Heart left ventricle (tissue), 16 donors: ENCODE results near the gene KCTD11. TPM values are rescaled to one million over a fixed set of nuclear protein-coding genes. Genes with fewer than 3 reads are reported as not detected.

Source experiments
- ATAC-seq, 4 donors: fragments of 200-7000 bp; cut with Tn5 transposase; one replicate each; pipeline ENCODE4 v1.9.1; 2020 to 2022; ENCODE audit warnings: moderate library complexity in 4 of 4, mild to moderate bottlenecking in 3 of 4, moderate number of reproducible peaks in 1 of 4
- DNase-seq, 5 donors: peaks; one replicate each; pipeline ENCODE4 v3.0.0-alpha.2; 2020
- H3K27ac ChIP-seq, 12 donors: fragments of 200-600 bp; sonication (generic) in 4 of 12; one replicate each; pipeline versions ENCODE4 v1.5.0 to v1.8.0; 2016 to 2022; ENCODE audit warnings: mild to moderate bottlenecking in 2 of 12
- H3K27me3 ChIP-seq, 9 donors: fragments of 200-600 bp; sonication (generic) in 2 of 9; one replicate each; pipeline versions ENCODE4 v1.5.1 to v1.8.0; 2016 to 2022; ENCODE audit warnings: mild to moderate bottlenecking in 3 of 9
- H3K36me3 ChIP-seq, 9 donors: fragments of 200-600 bp; sonication (generic) in 2 of 9; one replicate each; pipeline versions ENCODE4 v1.5.0 to v1.8.0; 2018 to 2022; ENCODE audit warnings: mild to moderate bottlenecking in 2 of 9
- H3K4me1 ChIP-seq, 12 donors: fragments of 200-600 bp; sonication (generic) in 4 of 12; one replicate each; pipeline versions ENCODE4 v1.5.0 to v1.8.0; 2016 to 2022; ENCODE audit warnings: mild to moderate bottlenecking in 3 of 12
- H3K4me3 ChIP-seq, 12 donors: fragments of 200-600 bp; sonication (generic) in 4 of 12; one replicate each; pipeline versions ENCODE4 v1.5.0 to v1.8.0; 2017 to 2022; ENCODE audit warnings: mild to moderate bottlenecking in 9 of 12, moderate library complexity in 4 of 12
- H3K9me3 ChIP-seq, 12 donors: fragments of 200-600 bp; sonication (generic) in 4 of 12; one replicate each; pipeline versions ENCODE4 v1.5.0 to v1.8.0; 2016 to 2022; ENCODE audit warnings: mild to moderate bottlenecking in 1 of 12
- POLR2A ChIP-seq, 2 donors: fragments of 450-650 bp; IDR thresholded peaks; one replicate each; pipeline ENCODE4 v1.6.1; 2017; ENCODE audit warnings: antibody characterized with exemption in 2 of 2, mild to moderate bottlenecking in 2 of 2, moderate library complexity in 2 of 2
- WGBS, 4 donors: extraction: QIAGEN DNeasy Blood & Tissue Kit in 2 of 4; methylation state at CpG; one replicate each; pipeline versions ENCODE4 v1.1.5 to v1.1.7; 2013 to 2018; 5-methylcytosine and 5-hydroxymethylcytosine counted together
- intact Hi-C, 10 donors: fragments of 100-400 bp; cut with DNase I; formaldehyde crosslinking; loops; one replicate each; pipeline versions ENCODE4 v1.11.1 to v1.14.2; 2022
- polyA plus RNA-seq, 2 donors: library from polyadenylated mRNA; stranded (reverse); fragments of 200-250 nt; gene quantifications; one replicate each; pipeline ENCODE4 v1.2.3, GENCODE V29; 2013
- total RNA-seq, 9 donors: library from RNA; depleted of rRNA in 2 of 9; stranded (reverse); fragments of >200 nt in 2 of 9; fragmentation: NEBNext Ultra II Directional in 3 of 9; extraction: Animal tissue kit (Norgen Biotek cat#: 25700) in 3 of 9; gene quantifications; one replicate each; pipeline versions ENCODE4 v1.1.0 to v1.2.4, GENCODE V29; 2016 to 2023
- TF ChIP-seq, protein P1 (sequence below), 12 donors: fragments of 200-600 bp; sonication (generic) in 4 of 12; IDR thresholded peaks; one replicate each; pipeline versions ENCODE4 v1.5.0 to v1.8.0; 2018 to 2022; ENCODE audit warnings: antibody characterized with exemption in 12 of 12, mild to moderate bottlenecking in 5 of 12
- donor health status: ischemic (EF 13 %, LVEDD 7.1; RV severe dilation, severe dysfunction).
- donor health status: healthy with polysubstance abuse.
- donor health status: DM: no; HTN: yes; CAD: no.
- donor health status: DM: no; HTN: no; CAD: no.
- donor health status: ischemic (EF 25% LVEDD 6.9; RV normal size, moderate dysfunction).
- donor health status: ischemic (EF 25% LVEDD 5.7; RV mildly dilated, moderate dysfunction).
- donor health status: healthy.
- donor health status: DM: yes; HTN: yes; CAD: no.
- donor health status: ischemic (EF 35%, LVEDD 5.7; RV mildly dilated, moderate dysfunction).
- donor health status: nonischemic (EF 11% LVEDD 7.7; RV severe dilation, severe dysfunction).
- donor health status: DM: yes; HTN: yes; CAD: no.
- donor health status: PGD.
- donor health status: ischemic (EF 29% LVEDD 5.4; RV normal size, mild dysfunction).
- donor health status: nonischemic (EF 23%, LVEDD 6.1; RV moderate dilation, normal function).

Gene KCTD11
- total and polyA plus RNA-seq, 11 donors = 3.4 to 9.6 (median 6.4) TPM

- H3K4me1 ChIP-seq = peaks cover 0 to 24% (median 16%) of the 10 kb centered on the region in 12 donors
- no peaks in the 10 kb centered on the region for H3K9me3 ChIP-seq
- TF ChIP-seq POLR2A (IDR thresholded peaks at IDR 0.05) = no peak
- TF ChIP-seq, protein P1, sequence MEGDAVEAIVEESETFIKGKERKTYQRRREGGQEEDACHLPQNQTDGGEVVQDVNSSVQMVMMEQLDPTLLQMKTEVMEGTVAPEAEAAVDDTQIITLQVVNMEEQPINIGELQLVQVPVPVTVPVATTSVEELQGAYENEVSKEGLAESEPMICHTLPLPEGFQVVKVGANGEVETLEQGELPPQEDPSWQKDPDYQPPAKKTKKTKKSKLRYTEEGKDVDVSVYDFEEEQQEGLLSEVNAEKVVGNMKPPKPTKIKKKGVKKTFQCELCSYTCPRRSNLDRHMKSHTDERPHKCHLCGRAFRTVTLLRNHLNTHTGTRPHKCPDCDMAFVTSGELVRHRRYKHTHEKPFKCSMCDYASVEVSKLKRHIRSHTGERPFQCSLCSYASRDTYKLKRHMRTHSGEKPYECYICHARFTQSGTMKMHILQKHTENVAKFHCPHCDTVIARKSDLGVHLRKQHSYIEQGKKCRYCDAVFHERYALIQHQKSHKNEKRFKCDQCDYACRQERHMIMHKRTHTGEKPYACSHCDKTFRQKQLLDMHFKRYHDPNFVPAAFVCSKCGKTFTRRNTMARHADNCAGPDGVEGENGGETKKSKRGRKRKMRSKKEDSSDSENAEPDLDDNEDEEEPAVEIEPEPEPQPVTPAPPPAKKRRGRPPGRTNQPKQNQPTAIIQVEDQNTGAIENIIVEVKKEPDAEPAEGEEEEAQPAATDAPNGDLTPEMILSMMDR (IDR thresholded peaks at IDR 0.05) = no peak
- DNase-seq (no peak), ATAC-seq (no peak)
- no peaks in the 10 kb centered on the region for H3K27me3 ChIP-seq
- no peak overlapping the region for H3K27ac ChIP-seq
- intact Hi-C loops = no loop called here
- no peak overlapping the region for H3K4me3 ChIP-seq
- H3K36me3 ChIP-seq = peaks cover 0 to 49% (median 44%) of the 10 kb centered on the region in 9 donors
- 86 to 94% (median 91%) methylated on average over 7 of the region's 7 CpGs for WGBS, 4 donors
Observed at GRCh38 chr17:7327056-7327455, 24.9 kb upstream of the KCTD11 start.

DNA sequence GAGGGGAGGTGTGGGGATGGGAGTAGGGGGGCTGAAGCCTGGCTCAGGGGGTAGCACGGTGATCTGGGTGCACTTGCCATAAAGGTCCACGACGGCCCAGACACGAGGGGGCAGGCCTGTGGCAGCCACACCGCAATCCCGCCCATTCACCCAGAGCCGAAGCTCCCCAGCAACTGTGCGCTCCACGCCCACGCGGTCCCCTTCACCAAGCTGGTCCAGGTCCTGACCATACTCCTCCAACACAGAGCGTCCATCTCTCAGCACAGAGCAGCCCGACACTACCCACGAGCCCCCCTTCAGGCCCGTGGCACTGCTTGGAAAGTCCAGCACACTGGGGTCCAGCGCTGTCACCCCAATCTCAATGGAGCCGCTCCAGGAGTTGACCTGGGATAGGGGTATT, 24.5 kb upstream of the KCTD11 start:
- Histone ChIP-seq H3K4me3 (peak overlapping the region in 2 of 12 donors; percentile 89 to 95), H3K4me1 (peaks cover 0 to 27% (median 16%) of the 10 kb centered on the region in 12 donors), H3K9me3 (no peaks in the 10 kb centered on the region), H3K36me3 (peaks cover 0 to 44% (median 39%) of the 10 kb centered on the region in 9 donors), H3K27ac (no peak overlapping the region), H3K27me3 (no peaks in the 10 kb centered on the region)
- TF ChIP-seq, protein P1 (IDR thresholded peaks at IDR 0.05) = no peak
- TF ChIP-seq POLR2A (IDR thresholded peaks at IDR 0.05) = no peak
- intact Hi-C loops = no loop called here
- 86 to 95% (median 88%) methylated on average over 14 to 17 of the region's 17 CpGs for WGBS, 4 donors
- DNase-seq (no peak), ATAC-seq (no peak)

DNA sequence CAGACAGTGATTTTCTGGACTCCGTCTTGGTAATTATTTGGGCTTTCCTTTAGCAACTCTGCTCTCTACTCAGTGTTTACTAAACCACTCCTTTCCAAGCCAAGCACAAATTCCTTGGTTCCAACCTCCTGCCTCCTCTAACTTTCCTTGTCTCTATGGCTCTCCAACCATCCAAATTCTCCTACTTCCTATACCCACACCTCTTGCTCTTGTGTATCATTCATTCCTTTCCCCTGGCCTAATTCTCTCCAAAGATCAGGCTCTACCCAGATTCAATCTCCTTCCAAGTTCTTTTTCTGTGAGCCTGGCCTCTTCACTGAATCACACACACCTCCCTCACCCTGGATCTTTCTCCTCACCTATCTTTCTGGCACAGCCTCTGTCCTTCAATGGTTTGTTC, 24.0 kb upstream of the KCTD11 start:
- Histone ChIP-seq H3K27ac (peak overlapping the region in 1 of 12 donors; percentile 88), H3K36me3 (peaks cover 0 to 39% (median 34%) of the 10 kb centered on the region in 9 donors), H3K27me3 (no peaks in the 10 kb centered on the region), H3K4me3 (peak overlapping the region in 9 of 12 donors; percentile 79 to 95 (median 92)), H3K4me1 (peaks cover 0 to 27% (median 16%) of the 10 kb centered on the region in 12 donors), H3K9me3 (no peaks in the 10 kb centered on the region)
- ATAC-seq = no peak
- intact Hi-C loops = loop anchor here in 1 of 10 donors (2.0 kb wide), 1 partner anchor 19 kb away; no protein-coding TSS in a partner anchor
- 78 to 86% (median 84%) methylated on average over 1 of the region's 1 CpG for WGBS, 4 donors
- TF ChIP-seq, protein P1 (IDR thresholded peaks at IDR 0.05) = no peak
- no peak for TF ChIP-seq POLR2A (IDR thresholded peaks at IDR 0.05)
- DNase-seq = no peak

- Histone ChIP-seq H3K9me3 (no peaks in the 10 kb centered on the region), H3K36me3 (peaks cover 0 to 30% (median 25%) of the 10 kb centered on the region in 9 donors), H3K4me1 (peaks cover 0 to 27% (median 16%) of the 10 kb centered on the region in 12 donors), H3K27me3 (peaks cover 0 to 6% (median 0%) of the 10 kb centered on the region in 9 donors), H3K27ac (peak within 1 kb of the TSS; percentile 81 to 97 (median 90)), H3K4me3 (peak within 1 kb of the TSS; percentile 67 to 95 (median 90))
- WGBS, 4 donors = 0 to 1% (median 1%) methylated on average over 22 to 50 of the region's 50 CpGs
- intact Hi-C loops = loop anchor here in 1 of 10 donors (2.0 kb wide), 1 partner anchor 20 kb away; no protein-coding TSS in a partner anchor
- TF ChIP-seq, protein P1 (IDR thresholded peaks at IDR 0.05) = no peak
- TF ChIP-seq POLR2A (IDR thresholded peaks at IDR 0.05) = no peak
- peak in 1 of 5 donors; percentile 47 for DNase-seq
- ATAC-seq = peak in 1 of 4 donors; percentile 25
Observed at GRCh38 chr17:7328840-7329373, 23.1 kb upstream of the KCTD11 start, which contains the start of gene NEURL4. NEURL4 (minus strand) TSS chr17:7329335; CDS start chr17:7329312, 23 bp downstream.
